IMR-90 (cell line): ENCODE data around the gene VAV3. TPM values are rescaled to one million over a fixed set of nuclear protein-coding genes. Genes with fewer than 3 reads are reported as not detected.

Experiments used
- ATAC-seq: fragments of 200-7000 bp; cut with Tn5 transposase; 2 replicates; pipeline ENCODE4 v1.9.1; 2020; ENCODE audit warnings: low read depth, mild to moderate bottlenecking, moderate library complexity
- BruUV-seq: library from RNA; stranded (reverse); fragments of 400-500 nt; replicated peaks from 2 replicates; lab custom pipeline; 2021; lab: Mats Ljungman, UMichigan
- CTCF ChIA-PET: fragments of 300-600 bp; formaldehyde crosslinking; extraction: SDS; loops from one replicate; lab custom pipeline; 2021; ENCODE audit warnings: antibody characterized with exemption; lab: Yijun Ruan, JAX
- POLR2A ChIA-PET: fragments of 300-600 bp; sonication (Branson Sonifier 250); formaldehyde crosslinking; loops from one replicate; lab custom pipeline; 2022; ENCODE audit warnings: antibody characterized with exemption; ENCODE audit not compliant: unreplicated experiment; lab: Charles Lee
- DNase-seq: peaks from one replicate; pipeline ENCODE4 v3.0.0; 2013
- H2AFZ ChIP-seq: replicated peaks from 2 replicates; pipeline ENCODE3; 2013; ENCODE audit warnings: low read length, mild to moderate bottlenecking; ENCODE audit not compliant: poor library complexity
- H2AK5ac ChIP-seq: 2 replicates; pipeline ENCODE4 v1.6.1; 2013; ENCODE audit warnings: low read depth, low read length, inconsistent platforms
- H2AK9ac ChIP-seq: replicated peaks from 2 replicates; pipeline ENCODE3; 2013; ENCODE audit warnings: mild to moderate bottlenecking, low read depth, low read length, moderate library complexity; ENCODE audit not compliant: poor library complexity
- H2BK120ac ChIP-seq: 2 replicates; pipeline ENCODE4 v1.6.1; 2013; ENCODE audit warnings: low read depth, low read length, inconsistent platforms
- H2BK15ac ChIP-seq: 3 replicates; pipeline ENCODE4 v1.6.1; 2013; ENCODE audit warnings: low read depth, low read length, inconsistent platforms
- H2BK20ac ChIP-seq: 2 replicates; pipeline ENCODE4 v1.6.1; 2013; ENCODE audit warnings: low read depth, mild to moderate bottlenecking, inconsistent platforms, low read length, moderate library complexity
- H2BK5ac ChIP-seq: 2 replicates; pipeline ENCODE4 v1.6.1; 2013; ENCODE audit warnings: mild to moderate bottlenecking, low read depth, low read length, inconsistent platforms; ENCODE audit not compliant: poor library complexity, severe bottlenecking
- H3K14ac ChIP-seq: replicated peaks from 2 replicates; pipeline ENCODE4 v1.6.1; 2013; ENCODE audit warnings: low read depth, low read length, inconsistent platforms
- H3K18ac ChIP-seq: 2 replicates; pipeline ENCODE4 v1.6.1; 2013; ENCODE audit warnings: low read depth, low read length, control low read depth
- H3K23ac ChIP-seq: 2 replicates; pipeline ENCODE4 v1.6.1; 2013; ENCODE audit warnings: low read depth, low read length, inconsistent platforms
- H3K27ac ChIP-seq: 2 replicates; pipeline ENCODE4 v1.5.1; 2013; ENCODE audit warnings: mild to moderate bottlenecking, control low read depth, low read length; ENCODE audit not compliant: insufficient read depth
- H3K27me3 ChIP-seq: 2 replicates; pipeline ENCODE4 v1.6.1; 2013; ENCODE audit warnings: low read length; ENCODE audit not compliant: control insufficient read depth, insufficient read depth
- H3K36me3 ChIP-seq: 2 replicates; pipeline ENCODE4 v1.6.1; 2013; ENCODE audit warnings: low read length, mixed read lengths; ENCODE audit not compliant: control insufficient read depth, insufficient read depth
- H3K4ac ChIP-seq: 2 replicates; pipeline ENCODE4 v1.6.1; 2013; ENCODE audit warnings: low read depth, low read length, inconsistent platforms
- H3K4me1 ChIP-seq: 2 replicates; pipeline ENCODE4 v1.6.1; 2013; ENCODE audit warnings: low read length, mixed read lengths; ENCODE audit not compliant: control insufficient read depth, insufficient read depth
- H3K4me2 ChIP-seq: 2 replicates; pipeline ENCODE4 v1.6.1; 2013; ENCODE audit warnings: low read depth, mild to moderate bottlenecking, control low read depth, low read length, moderate library complexity
- H3K4me3 ChIP-seq: 2 replicates; pipeline ENCODE4 v1.5.1; 2013; ENCODE audit warnings: low read depth, mild to moderate bottlenecking, control low read depth, low read length, moderate library complexity; ENCODE audit not compliant: insufficient read depth
- H3K56ac ChIP-seq: 2 replicates; pipeline ENCODE4 v1.6.1; 2013; ENCODE audit warnings: low read length, inconsistent platforms; ENCODE audit not compliant: insufficient read depth; ENCODE audit errors: extremely low read depth
- H3K79me1 ChIP-seq, 2 experiments: 2 replicates each; pipeline ENCODE4 v1.6.1; 2013; ENCODE audit warnings: low read length in 2 of 2, inconsistent platforms in 1 of 2, low read depth in 1 of 2
- H3K9ac ChIP-seq: 2 replicates; pipeline ENCODE4 v1.6.1; 2013; ENCODE audit warnings: low read depth, low read length, control low read depth
- H3K9me1 ChIP-seq: 2 replicates; pipeline ENCODE4 v1.6.1; 2013; ENCODE audit warnings: low read length, inconsistent platforms; ENCODE audit not compliant: insufficient read depth
- H3K9me3 ChIP-seq: 2 replicates; pipeline ENCODE4 v1.6.1; 2013; ENCODE audit warnings: low read length; ENCODE audit not compliant: control insufficient read depth, insufficient read depth
- H4K20me1 ChIP-seq: 2 replicates; pipeline ENCODE4 v1.6.1; 2013; ENCODE audit warnings: low read length, inconsistent platforms; ENCODE audit not compliant: insufficient read depth
- H4K5ac ChIP-seq: 2 replicates; pipeline ENCODE4 v1.6.1; 2013; ENCODE audit warnings: mild to moderate bottlenecking, low read depth, low read length, control low read depth
- H4K8ac ChIP-seq, 2 experiments: 2 replicates each; pipeline ENCODE4 v1.6.1; 2013; ENCODE audit warnings: low read depth in 2 of 2, low read length in 2 of 2, control low read depth in 1 of 2, inconsistent platforms in 1 of 2
- H4K91ac ChIP-seq: 2 replicates; pipeline ENCODE4 v1.6.1; 2013; ENCODE audit warnings: low read depth, low read length, inconsistent platforms; ENCODE audit not compliant: insufficient read depth
- BHLHE40 ChIP-seq: fragments of 150-350 bp; IDR thresholded peaks from 2 replicates; pipeline ENCODE4 v1.6.1; 2016; ENCODE audit warnings: mild to moderate bottlenecking, low read depth, low read length
- CEBPB ChIP-seq: IDR thresholded peaks from 2 replicates; pipeline ENCODE4 v1.6.1; 2012; ENCODE audit warnings: low read depth, low read length, improper control_type of control experiment
- CHD1 ChIP-seq: IDR thresholded peaks from 2 replicates; pipeline ENCODE4 v1.6.1; 2012; ENCODE audit warnings: low read depth, low read length, improper control_type of control experiment
- CTCF ChIP-seq: conservative IDR thresholded peaks from 2 replicates; pipeline ENCODE4 v1.5.1; 2012; ENCODE audit warnings: mild to moderate bottlenecking, low read depth, low read length, improper control_type of control experiment
- ELK1 ChIP-seq: fragments of 150-350 bp; IDR thresholded peaks from 2 replicates; pipeline ENCODE4 v1.6.1; 2016; ENCODE audit warnings: low read depth, mild to moderate bottlenecking, low read length, moderate library complexity, borderline replicate concordance
- FOS ChIP-seq: fragments of 150-350 bp; IDR thresholded peaks from 2 replicates; pipeline ENCODE4 v1.6.1; 2016; ENCODE audit warnings: low read depth, low read length
- MAFK ChIP-seq: IDR thresholded peaks from 2 replicates; pipeline ENCODE4 v1.6.1; 2012; ENCODE audit warnings: low read depth, low read length, improper control_type of control experiment
- MAZ ChIP-seq: IDR thresholded peaks from 2 replicates; pipeline ENCODE4 v1.6.1; 2012; ENCODE audit warnings: low read depth, mild to moderate bottlenecking, low read length, improper control_type of control experiment, moderate library complexity, borderline replicate concordance
- NFE2L2 ChIP-seq: fragments of 150-350 bp; IDR thresholded peaks from 2 replicates; pipeline ENCODE4 v1.6.1; 2016; ENCODE audit warnings: low read depth, mild to moderate bottlenecking, low read length
- POLR2A ChIP-seq: IDR thresholded peaks from 2 replicates; pipeline ENCODE4 v1.6.1; 2012; ENCODE audit warnings: mild to moderate bottlenecking, low read depth, low read length
- RCOR1 ChIP-seq: IDR thresholded peaks from 2 replicates; pipeline ENCODE4 v1.6.1; 2012; ENCODE audit warnings: mild to moderate bottlenecking, low read length, improper control_type of control experiment; ENCODE audit not compliant: insufficient replicate concordance
- RFX5 ChIP-seq: IDR thresholded peaks from 2 replicates; pipeline ENCODE4 v1.8.0; 2012; ENCODE audit warnings: low read depth, mild to moderate bottlenecking, low read length, moderate library complexity
- SMC3 ChIP-seq: fragments of 150-350 bp; IDR thresholded peaks from 2 replicates; pipeline ENCODE4 v1.6.1; 2016; ENCODE audit warnings: low read depth, mild to moderate bottlenecking, antibody characterized with exemption, low read length, moderate library complexity
- USF2 ChIP-seq: fragments of 150-350 bp; IDR thresholded peaks from 2 replicates; pipeline ENCODE4 v1.6.1; 2017; ENCODE audit warnings: mild to moderate bottlenecking, antibody characterized with exemption, low read length, low read depth
- WGBS, 2 experiments: methylation state at CpG; one replicate each; pipeline versions ENCODE4 v1.1.5 to v1.1.7; 2013; ENCODE audit warnings: missing lambda C conversion rate in 2 of 2; ENCODE audit not compliant: insufficient read length in 1 of 2; ENCODE audit errors: extremely low coverage in 2 of 2; 5-methylcytosine and 5-hydroxymethylcytosine counted together
- dilution Hi-C: fragments of 300-500 bp; cut with HindIII; formaldehyde crosslinking; loops from one replicate; pipeline ENCODE4 v1.14.3; 2018; ENCODE audit warnings: low sequenced_read_pairs; ENCODE audit not compliant: unreplicated experiment
- in situ Hi-C: fragments of 300-500 bp; cut with MboI; formaldehyde crosslinking; loops from 3 replicates; pipeline ENCODE4 v1.14.3; 2019; ENCODE audit warnings: low sequenced_read_pairs, inconsistent platforms, mixed read lengths
- intact Hi-C: fragments of 100-400 bp; cut with micrococcal nuclease; formaldehyde crosslinking; loops from 2 replicates; pipeline ENCODE4 v1.10.0; 2022
- polyA plus RNA-seq, 3 experiments: library from polyadenylated mRNA; depleted of rRNA; stranded (reverse); fragments of >200 nt; gene quantifications; 2 replicates each; pipeline ENCODE4 v1.2.3, GENCODE V29; 2012; ENCODE audit warnings: low replicate concordance in 1 of 3
- total RNA-seq: library from RNA; depleted of rRNA; stranded (reverse); fragments of >200 nt; gene quantifications from 2 replicates; pipeline ENCODE4 v1.2.3, GENCODE V29; 2012

The VAV3 gene
- total and polyA plus RNA-seq, 2 of the 4 experiments (the other 2 are of a cell fraction) = 0.12 to 0.18 TPM

- Histone ChIP-seq H2BK15ac (no peak overlapping the region), H3K4me3 (no peak overlapping the region), H3K79me1 (no peaks in the 10 kb centered on the region), H4K5ac (no peak overlapping the region), H2BK5ac (no peak overlapping the region), H3K36me3 (no peaks in the 10 kb centered on the region), H4K91ac (no peak overlapping the region), H3K56ac (no peak overlapping the region), H3K27me3 (no peaks in the 10 kb centered on the region), H3K4me2 (no peak overlapping the region), H3K4me1 (no peaks in the 10 kb centered on the region), H3K9me1 (no peaks in the 10 kb centered on the region), H2AFZ (peak overlapping the region; percentile 53), H4K20me1 (no peaks in the 10 kb centered on the region), H3K27ac (no peak overlapping the region), H3K4ac (no peak overlapping the region), H3K23ac (no peak overlapping the region), H2BK120ac (no peak overlapping the region), H2AK9ac (no peak overlapping the region), H3K9ac (no peak overlapping the region), H4K8ac (no peak overlapping the region), H3K9me3 (no peaks in the 10 kb centered on the region), H3K14ac (no peak overlapping the region), H2AK5ac (no peak overlapping the region), H3K18ac (no peak overlapping the region), H2BK20ac (no peak overlapping the region)
- DNase-seq = no peak
- dilution Hi-C loops = no loop called here
- CTCF ChIA-PET = interaction anchor here (0.7 kb wide), 1 partner anchor 13 kb away, joined by 4 read pairs; no protein-coding TSS in a partner anchor
- POLR2A ChIA-PET = no interaction called here
- no TSS peak for BruUV-seq
- WGBS, 2 experiments = 0% methylated on average over 1 of the region's 8 CpGs; no CpG with 5 or more reads in 1 of the 2 experiments
- in situ Hi-C loops = no loop called here
- intact Hi-C loops = no loop called here
- ATAC-seq = no peak
- TF ChIP-seq FOS = no peak
- TF ChIP-seq RCOR1 = no peak
- no peak for TF ChIP-seq MAZ
- TF ChIP-seq RFX5 = no peak
- TF ChIP-seq CTCF = no peak
- TF ChIP-seq MAFK = no peak
- TF ChIP-seq POLR2A = no peak
- TF ChIP-seq NFE2L2 = no peak
- no peak for TF ChIP-seq BHLHE40
- TF ChIP-seq SMC3 = no peak
- TF ChIP-seq CHD1 = no peak
- no peak for TF ChIP-seq CEBPB
- TF ChIP-seq USF2 = no peak
- TF ChIP-seq ELK1 = no peak
Observed at GRCh38 chr1:107897438-107898345, 67.3 kb downstream of the VAV3 start.
